Activated naive CD8-positive, alpha-beta T cell treated with anti-CD3 and anti-CD28 coated beads, Interleukin-2, amount 50 U/mL, for 24 hours (primary cell): ENCODE data around the gene SH3GLB2.
A peak's percentile ranks its signal among the peaks of the same experiment; 100 is the strongest.

Source experiments
- ATAC-seq: fragments of 150-1000 bp; cut with Tn5 transposase; one replicate; pipeline ENCODE4 v1.10.0; 2021
- DNase-seq: peaks from one replicate; pipeline ENCODE4 v3.0.0; 2021
- H3K27ac Mint-ChIP-seq: one replicate; pipeline ENCODE4 v1.8.0; 2021; ENCODE audit warnings: mild to moderate bottlenecking, mixed read lengths
- H3K27me3 Mint-ChIP-seq: one replicate; pipeline ENCODE4 v1.8.0; 2021; ENCODE audit warnings: mixed read lengths
- H3K36me3 Mint-ChIP-seq: one replicate; pipeline ENCODE4 v1.8.0; 2021; ENCODE audit warnings: low read depth, mixed read lengths
- H3K4me1 Mint-ChIP-seq: one replicate; pipeline ENCODE4 v1.8.0; 2021; ENCODE audit warnings: mixed read lengths
- H3K4me3 Mint-ChIP-seq: one replicate; pipeline ENCODE4 v1.8.0; 2021; ENCODE audit warnings: mild to moderate bottlenecking, moderate library complexity, mixed read lengths
- H3K9me3 Mint-ChIP-seq: one replicate; pipeline ENCODE4 v1.8.0; 2021; ENCODE audit warnings: mixed read lengths

Gene SH3GLB2

GRCh38 chr9:129028192-129028966, at the start of gene SH3GLB2:
Gene SH3GLB2, minus strand, starts transcription at chr9:129028331. Its CDS starts 177 bp downstream, at chr9:129028154.
- Mint-ChIP-seq H3K4me1 (peaks cover 24% of the 10 kb centered on the region), H3K9me3 (no peaks in the 10 kb centered on the region), H3K36me3 (no peaks in the 10 kb centered on the region), H3K4me3 (peak within 1 kb of the TSS; percentile 86), H3K27me3 (no peaks in the 10 kb centered on the region), H3K27ac (peak within 1 kb of the TSS; percentile 74)
- DNase-seq: peak; percentile 97
- ATAC-seq: peak; percentile 84

GRCh38 chr9:129077236-129077635, 49.1 kb upstream of the SH3GLB2 start:
- no peak overlapping the region for H3K4me3 Mint-ChIP-seq
- H3K27me3 Mint-ChIP-seq: peaks cover 3% of the 10 kb centered on the region

GRCh38 chr9:129076640-129077037, 48.5 kb upstream of the SH3GLB2 start:
- no peak for DNase-seq
- peaks cover 3% of the 10 kb centered on the region for H3K27me3 Mint-ChIP-seq
- peaks cover 4% of the 10 kb centered on the region for H3K36me3 Mint-ChIP-seq
- ATAC-seq: no peak
- peaks cover 24% of the 10 kb centered on the region for H3K4me1 Mint-ChIP-seq
- no peak overlapping the region for H3K4me3 Mint-ChIP-seq
- no peaks in the 10 kb centered on the region for H3K9me3 Mint-ChIP-seq
- no peak overlapping the region for H3K27ac Mint-ChIP-seq

More at GRCh38 chr9:129077236-129077635, 49.1 kb upstream of the SH3GLB2 start:
- DNase-seq: no peak
- no peaks in the 10 kb centered on the region for H3K9me3 Mint-ChIP-seq
- H3K4me1 Mint-ChIP-seq: peaks cover 27% of the 10 kb centered on the region
- ATAC-seq: no peak
- H3K27ac Mint-ChIP-seq: no peak overlapping the region
- H3K36me3 Mint-ChIP-seq: peaks cover 4% of the 10 kb centered on the region

- H3K9me3 Mint-ChIP-seq: no peaks in the 10 kb centered on the region
- peaks cover 22% of the 10 kb centered on the region for H3K4me1 Mint-ChIP-seq
- H3K36me3 Mint-ChIP-seq: peaks cover 4% of the 10 kb centered on the region
- H3K4me3 Mint-ChIP-seq: no peak overlapping the region
- peaks cover 3% of the 10 kb centered on the region for H3K27me3 Mint-ChIP-seq
- DNase-seq (no peak), ATAC-seq (no peak)
- no peak overlapping the region for H3K27ac Mint-ChIP-seq
These were observed 48.0 kb upstream of the SH3GLB2 start for GRCh38 chr9:129075996-129076639.

- H3K9me3 Mint-ChIP-seq: no peaks in the 10 kb centered on the region
- H3K27ac Mint-ChIP-seq: no peak overlapping the region
- ATAC-seq: no peak
These were observed 46.0 kb upstream of the SH3GLB2 start for GRCh38 chr9:129074106-129074505.

GRCh38 chr9:129073404-129073803, 45.3 kb upstream of the SH3GLB2 start:
- Mint-ChIP-seq H3K4me1 (peaks cover 26% of the 10 kb centered on the region), H3K36me3 (peaks cover 4% of the 10 kb centered on the region), H3K9me3 (no peaks in the 10 kb centered on the region), H3K4me3 (no peak overlapping the region), H3K27me3 (no peaks in the 10 kb centered on the region), H3K27ac (no peak overlapping the region)
- ATAC-seq (no peak), DNase-seq (no peak)

More at GRCh38 chr9:129074106-129074505, 46.0 kb upstream of the SH3GLB2 start:
- no peak for DNase-seq
- Mint-ChIP-seq H3K4me3 (no peak overlapping the region), H3K27me3 (no peaks in the 10 kb centered on the region), H3K36me3 (no peaks in the 10 kb centered on the region), H3K4me1 (peaks cover 20% of the 10 kb centered on the region)

GRCh38 chr9:129072171-129072570, 44.0 kb upstream of the SH3GLB2 start:
- ATAC-seq: no peak
- peaks cover 30% of the 10 kb centered on the region for H3K4me1 Mint-ChIP-seq

GRCh38 chr9:129071526-129072126, 43.5 kb upstream of the SH3GLB2 start:
- DNase-seq (peak; percentile 12), ATAC-seq (no peak)
- no peaks in the 10 kb centered on the region for H3K27me3 Mint-ChIP-seq
- peaks cover 30% of the 10 kb centered on the region for H3K4me1 Mint-ChIP-seq
- no peaks in the 10 kb centered on the region for H3K9me3 Mint-ChIP-seq
- H3K27ac Mint-ChIP-seq: no peak overlapping the region
- peaks cover 5% of the 10 kb centered on the region for H3K36me3 Mint-ChIP-seq
- no peak overlapping the region for H3K4me3 Mint-ChIP-seq

More at GRCh38 chr9:129072171-129072570, 44.0 kb upstream of the SH3GLB2 start:
- peaks cover 5% of the 10 kb centered on the region for H3K36me3 Mint-ChIP-seq
- no peak overlapping the region for H3K27ac Mint-ChIP-seq
- DNase-seq: no peak
- no peaks in the 10 kb centered on the region for H3K9me3 Mint-ChIP-seq
- H3K27me3 Mint-ChIP-seq: no peaks in the 10 kb centered on the region
- no peak overlapping the region for H3K4me3 Mint-ChIP-seq

- DNase-seq: no peak
- Mint-ChIP-seq H3K36me3 (peaks cover 5% of the 10 kb centered on the region), H3K4me1 (peaks cover 30% of the 10 kb centered on the region), H3K9me3 (no peaks in the 10 kb centered on the region), H3K4me3 (no peak overlapping the region), H3K27me3 (no peaks in the 10 kb centered on the region), H3K27ac (no peak overlapping the region)
- ATAC-seq: no peak
These were observed 42.8 kb upstream of the SH3GLB2 start for GRCh38 chr9:129070696-129071525.

- H3K4me1 Mint-ChIP-seq: peaks cover 30% of the 10 kb centered on the region
- ATAC-seq (no peak), DNase-seq (no peak)
- no peak overlapping the region for H3K4me3 Mint-ChIP-seq
- H3K36me3 Mint-ChIP-seq: peaks cover 9% of the 10 kb centered on the region
- no peak overlapping the region for H3K27ac Mint-ChIP-seq
- no peaks in the 10 kb centered on the region for H3K27me3 Mint-ChIP-seq
- no peaks in the 10 kb centered on the region for H3K9me3 Mint-ChIP-seq
These were observed 41.9 kb upstream of the SH3GLB2 start for GRCh38 chr9:129069862-129070641.

- H3K27me3 Mint-ChIP-seq: no peaks in the 10 kb centered on the region
- peak; percentile 64 for DNase-seq
- peak; percentile 84 for ATAC-seq
- no peaks in the 10 kb centered on the region for H3K9me3 Mint-ChIP-seq
- H3K36me3 Mint-ChIP-seq: peaks cover 11% of the 10 kb centered on the region
- peak overlapping the region; percentile 60 for H3K4me3 Mint-ChIP-seq
- H3K4me1 Mint-ChIP-seq: peaks cover 30% of the 10 kb centered on the region
- peak overlapping the region; percentile 86 for H3K27ac Mint-ChIP-seq
These were observed 41.1 kb upstream of the SH3GLB2 start for GRCh38 chr9:129068990-129069861.

- H3K4me1 Mint-ChIP-seq: peaks cover 26% of the 10 kb centered on the region
- H3K36me3 Mint-ChIP-seq: peaks cover 13% of the 10 kb centered on the region
- ATAC-seq: no peak
- H3K27ac Mint-ChIP-seq: peak overlapping the region; percentile 86
- DNase-seq: no peak
- H3K27me3 Mint-ChIP-seq: no peaks in the 10 kb centered on the region
- peak overlapping the region; percentile 60 for H3K4me3 Mint-ChIP-seq
- H3K9me3 Mint-ChIP-seq: no peaks in the 10 kb centered on the region
These were observed 40.0 kb upstream of the SH3GLB2 start for GRCh38 chr9:129068110-129068509.

GRCh38 chr9:129064499-129064908, 36.4 kb upstream of the SH3GLB2 start:
- H3K36me3 Mint-ChIP-seq: peaks cover 13% of the 10 kb centered on the region
- DNase-seq: no peak

More at GRCh38 chr9:129064499-129064908, 36.4 kb upstream of the SH3GLB2 start:
- Mint-ChIP-seq H3K4me3 (no peak overlapping the region), H3K9me3 (no peaks in the 10 kb centered on the region), H3K27me3 (no peaks in the 10 kb centered on the region), H3K4me1 (peaks cover 14% of the 10 kb centered on the region), H3K27ac (no peak overlapping the region)
- ATAC-seq: no peak
